ENCODE results near the gene OST4.

GRCh38 chr2:27069961-27070618, 1.4 kb downstream of the OST4 start:
- TF ChIP-seq SIN3A (IDR thresholded peaks at IDR 0.05; ENCODE audit: low read depth, low read length) (no peak), CTCF (IDR thresholded peaks at IDR 0.05 in 2 of 3, conservative IDR thresholded peaks at IDR 0.05 in 1 of 3; ENCODE audit: control insufficient read depth in 2 of 3, extremely low read depth in 1 of 3, insufficient read depth in 1 of 3, low read depth in 3 of 3, low read length in 3 of 3) (no peak)
